K562 (cell line): ENCODE data around the gene SEC23IP. TPM values are rescaled to one million over a fixed set of nuclear protein-coding genes. Genes with fewer than 3 reads are reported as not detected.

ENCODE experiments used
- ATF3 ChIP-seq, 2 experiments: fragments of 450-650 bp in 1 of 2; sonication (generic) in 1 of 2; formaldehyde crosslinking in 1 of 2; IDR thresholded peaks in 1 of 2; conservative IDR thresholded peaks in 1 of 2; 2 replicates each; pipeline versions ENCODE4 v1.6.1 to v1.8.1; 2016 to 2023; ENCODE audit warnings: mild to moderate bottlenecking in 2 of 2, moderate library complexity in 2 of 2, inconsistent platforms in 1 of 2, missing genetic modification reagents in 1 of 2
- KLF6 ChIP-seq: fragments of 250-450 bp; sonication (Bioruptor Pico); IDR thresholded peaks from 2 replicates; pipeline ENCODE4 v1.4.0; 2020; ENCODE audit warnings: mild to moderate bottlenecking, moderate library complexity, borderline replicate concordance
- RBM14 ChIP-seq: fragments of 200-400 bp; formaldehyde crosslinking; IDR thresholded peaks from 2 replicates; pipeline ENCODE4 v1.6.1; 2018; ENCODE audit warnings: low read depth, mild to moderate bottlenecking, low read length, moderate library complexity, borderline replicate concordance; ENCODE audit not compliant: insufficient read depth
- SFPQ ChIP-seq: fragments of 200-400 bp; formaldehyde crosslinking; IDR thresholded peaks from 2 replicates; pipeline ENCODE4 v1.6.1; 2017; ENCODE audit warnings: mild to moderate bottlenecking, low read depth, low read length, moderate library complexity
- SREBF1 ChIP-seq: fragments of 150-350 bp; IDR thresholded peaks from 2 replicates; pipeline ENCODE4 v1.6.1; 2014; ENCODE audit warnings: antibody characterized with exemption, low read depth, low read length, borderline replicate concordance
- TEAD2 ChIP-seq: fragments of 450-650 bp; IDR thresholded peaks from 2 replicates; pipeline ENCODE4 v1.6.1; 2016; ENCODE audit warnings: missing genetic modification characterization, control low read depth, missing compliant biosample characterization
- TOE1 ChIP-seq, 2 experiments: fragments of 450-650 bp in 1 of 2; sonication (generic) in 1 of 2; formaldehyde crosslinking in 1 of 2; IDR thresholded peaks; 2 replicates each; pipeline versions ENCODE4 v1.7.1 to v1.8.0; 2016 to 2022; ENCODE audit warnings: borderline replicate concordance in 2 of 2, mild to moderate bottlenecking in 2 of 2, antibody characterized with exemption in 1 of 2, inconsistent platforms in 1 of 2, low read depth in 1 of 2, missing genetic modification reagents in 1 of 2, moderate library complexity in 1 of 2
- TRIM24 ChIP-seq, 2 experiments: fragments of 450-650 bp; IDR thresholded peaks; 2 replicates each; pipeline ENCODE4 v1.6.1; 2016
- ZFP91 ChIP-seq: sonication (generic); formaldehyde crosslinking; IDR thresholded peaks from 2 replicates; pipeline ENCODE4 v1.8.0; 2022; ENCODE audit warnings: mild to moderate bottlenecking, missing genetic modification reagents
- polyA plus RNA-seq, 8 experiments: library from polyadenylated mRNA; depleted of rRNA in 4 of 8; stranded (reverse) in 5 of 8; unstranded in 3 of 8; fragments of >200 nt; fragmentation: Nextera tagmentation in 2 of 8; fragmentation: Illumina TruSeq in 1 of 8; extraction: Ambion mirVana in 2 of 8; extraction: Trizol in 1 of 8; gene quantifications; 2 replicates each; pipeline versions ENCODE4 v1.2.1 to v1.2.3, GENCODE V29; 2011 to 2014; ENCODE audit warnings: inconsistent platforms in 1 of 8, missing spikeins in 1 of 8
- total RNA-seq, 7 experiments: library from RNA; depleted of rRNA in 6 of 7; stranded (reverse); fragments of >200 nt in 6 of 7; fragmentation: Illumina TruSeq in 2 of 7; extraction: Trizol in 2 of 7; gene quantifications; 2 replicates each; pipeline versions ENCODE4 v1.2.1 to v1.2.3, GENCODE V29; 2011 to 2021; ENCODE audit warnings: low replicate concordance in 1 of 7
- TF ChIP-seq, protein P1 (sequence below): fragments of 250-450 bp; sonication (Bioruptor Pico); IDR thresholded peaks from 2 replicates; pipeline ENCODE4 v1.5.0; 2021

SEC23IP gene
- total and polyA plus RNA-seq, 9 of the 15 experiments (the other 6 are each of a cell fraction or from before 2014, with no cell fraction given) = 15.8 to 38.4 (median 22.5) TPM

- TF ChIP-seq ZFP91 (no peak), RBM14 (no peak), KLF6 (CRISPR knock-in tag) (no peak), SREBF1 (no peak), TEAD2 (no peak), TOE1 (IDR thresholded peaks at IDR 0.05; ENCODE audit: borderline replicate concordance) (peak; percentile 96), TOE1 (CRISPR knock-in tag; IDR thresholded peaks at IDR 0.05; ENCODE audit: borderline replicate concordance, low read depth) (no peak), ATF3 (IDR thresholded peaks at IDR 0.05) (no peak), ATF3 (CRISPR knock-in tag; conservative IDR thresholded peaks at IDR 0.05) (no peak), SFPQ (no peak), TRIM24 (IDR thresholded peaks at IDR 0.05) (no peak)
- TF ChIP-seq, protein P1, sequence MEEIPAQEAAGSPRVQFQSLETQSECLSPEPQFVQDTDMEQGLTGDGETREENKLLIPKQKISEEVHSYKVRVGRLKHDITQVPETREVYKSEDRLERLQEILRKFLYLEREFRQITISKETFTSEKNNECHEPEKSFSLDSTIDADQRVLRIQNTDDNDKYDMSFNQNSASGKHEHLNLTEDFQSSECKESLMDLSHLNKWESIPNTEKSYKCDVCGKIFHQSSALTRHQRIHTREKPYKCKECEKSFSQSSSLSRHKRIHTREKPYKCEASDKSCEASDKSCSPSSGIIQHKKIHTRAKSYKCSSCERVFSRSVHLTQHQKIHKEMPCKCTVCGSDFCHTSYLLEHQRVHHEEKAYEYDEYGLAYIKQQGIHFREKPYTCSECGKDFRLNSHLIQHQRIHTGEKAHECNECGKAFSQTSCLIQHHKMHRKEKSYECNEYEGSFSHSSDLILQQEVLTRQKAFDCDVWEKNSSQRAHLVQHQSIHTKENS = no peak
These were observed at the start of gene SEC23IP (continued) for GRCh38 chr10:119892188-119893065.
